Endothelial cell of umbilical vein (primary cell): ENCODE measurements around the gene KCNA5. TPM values are rescaled to one million over a fixed set of nuclear protein-coding genes. Genes with fewer than 3 reads are reported as not detected.

Experiments
- BruUV-seq: library from RNA; stranded (reverse); fragments of 400-500 nt; replicated peaks from 2 replicates; lab custom pipeline; 2021; lab: Mats Ljungman, UMichigan
- CTCF ChIA-PET: fragments of 300-600, 350-600 bp; sonication (Branson Sonifier 250); formaldehyde crosslinking; loops from one replicate; lab custom pipeline; 2021; ENCODE audit warnings: antibody characterized with exemption, inconsistent platforms; lab: Charles Lee
- POLR2A ChIA-PET: fragments of 300-600, 350-600 bp; sonication (Branson Sonifier 250); formaldehyde crosslinking; loops from one replicate; lab custom pipeline; 2021; ENCODE audit warnings: antibody characterized with exemption, inconsistent platforms; lab: Charles Lee
- DNase-seq: peaks from one replicate; pipeline ENCODE4 v3.0.0-alpha.2; 2011; ENCODE audit warnings: low read depth, low spot score
- FAIRE-seq: peaks from 2 replicates; lab custom pipeline; 2011; peaks lifted over from hg19 to GRCh38; lab: Jason Lieb, UNC
- H2AFZ ChIP-seq: 2 replicates; pipeline ENCODE4 v1.6.0; 2012; ENCODE audit warnings: low read depth, low read length, control low read depth, inconsistent platforms
- H3K27ac ChIP-seq: 2 replicates; pipeline ENCODE4 v1.5.1; 2011; ENCODE audit warnings: low read depth, mild to moderate bottlenecking, control low read depth, low read length, moderate library complexity; ENCODE audit not compliant: insufficient read depth
- H3K27me3 ChIP-seq, 2 experiments: 2 replicates each; pipeline versions ENCODE4 v1.6.0 to v1.6.1; 2011; ENCODE audit warnings: low read length in 2 of 2, mixed read lengths in 1 of 2; ENCODE audit not compliant: control insufficient read depth in 2 of 2, insufficient read depth in 2 of 2
- H3K36me3 ChIP-seq, 2 experiments: 2 replicates in 1 of 2; 3 replicates in 1 of 2; pipeline ENCODE4 v1.5.1; 2011; ENCODE audit warnings: low read length in 2 of 2, mild to moderate bottlenecking in 1 of 2, moderate library complexity in 1 of 2; ENCODE audit not compliant: control insufficient read depth in 2 of 2, insufficient read depth in 2 of 2; ENCODE audit errors: extremely low read depth in 1 of 2
- H3K4me1 ChIP-seq: 3 replicates; pipeline ENCODE4 v1.5.1; 2011; ENCODE audit warnings: mild to moderate bottlenecking, low read length; ENCODE audit not compliant: control insufficient read depth, insufficient read depth; ENCODE audit errors: extremely low read depth
- H3K4me2 ChIP-seq: 2 replicates; pipeline ENCODE4 v1.6.1; 2011; ENCODE audit warnings: low read length, control low read depth, mixed read lengths; ENCODE audit not compliant: insufficient read depth
- H3K4me3 ChIP-seq, 3 experiments: fragments of 200-600 bp in 1 of 3; sonication (generic), shearing (Covaris generic) in 1 of 3; replicated peaks in 1 of 3; 2 replicates each; pipeline ENCODE4 v1.5.1; 2011 to 2016; ENCODE audit warnings: control low read depth in 3 of 3, low read length in 3 of 3, mild to moderate bottlenecking in 2 of 3, inconsistent platforms in 1 of 3, low read depth in 1 of 3, moderate library complexity in 1 of 3; ENCODE audit not compliant: insufficient read depth in 1 of 3
- H3K79me2 ChIP-seq: 2 replicates; pipeline ENCODE4 v1.6.0; 2012; ENCODE audit warnings: low read length, inconsistent platforms; ENCODE audit not compliant: control insufficient read depth, insufficient read depth
- H3K9ac ChIP-seq: replicated peaks from 2 replicates; pipeline ENCODE3; 2011; ENCODE audit warnings: low read length, control low read depth; ENCODE audit not compliant: insufficient read depth; ENCODE audit errors: extremely low read depth
- H3K9me1 ChIP-seq: replicated peaks from 3 replicates; pipeline ENCODE4 v1.6.0; 2011; ENCODE audit warnings: mild to moderate bottlenecking, low read length; ENCODE audit not compliant: control insufficient read depth, insufficient read depth; ENCODE audit errors: extremely low read depth
- H3K9me3 ChIP-seq: replicated peaks from 2 replicates; pipeline ENCODE4 v1.5.1; 2012; ENCODE audit warnings: low read length, inconsistent platforms; ENCODE audit not compliant: control insufficient read depth, insufficient read depth
- H4K20me1 ChIP-seq: replicated peaks from 2 replicates; pipeline ENCODE3; 2011; ENCODE audit warnings: mild to moderate bottlenecking, low read length; ENCODE audit not compliant: control insufficient read depth, insufficient read depth; ENCODE audit errors: extremely low read depth
- CTCF ChIP-seq, 2 donors: IDR thresholded peaks; 1 replicate in 1 of 2; 2 replicates in 1 of 2; pipeline ENCODE4 v1.5.1; 2011; ENCODE audit warnings: low read length in 2 of 2, mild to moderate bottlenecking in 2 of 2, moderate library complexity in 2 of 2, control low read depth in 1 of 2, inconsistent platforms in 1 of 2, low read depth in 1 of 2; ENCODE audit not compliant: insufficient read depth in 1 of 2; ENCODE audit errors: extremely low read depth in 1 of 2
- EZH2 ChIP-seq: IDR thresholded peaks from 2 replicates; pipeline ENCODE4 v1.6.1; 2012; ENCODE audit warnings: borderline replicate concordance, low read depth, mild to moderate bottlenecking, moderate library complexity, low read length, inconsistent platforms; ENCODE audit not compliant: severe bottlenecking
- FOS ChIP-seq: IDR thresholded peaks from 2 replicates; pipeline ENCODE4 v1.6.1; 2011; ENCODE audit warnings: mild to moderate bottlenecking, low read length, moderate library complexity, borderline replicate concordance; ENCODE audit not compliant: insufficient read depth
- GATA2 ChIP-seq: IDR thresholded peaks from 2 replicates; pipeline ENCODE4 v1.7.0; 2011; ENCODE audit warnings: low read depth, mild to moderate bottlenecking, moderate library complexity, mixed read lengths, low read length; ENCODE audit not compliant: insufficient read length, insufficient read depth
- JUN ChIP-seq: IDR thresholded peaks from 2 replicates; pipeline ENCODE4 v1.6.1; 2011; ENCODE audit warnings: borderline replicate concordance, low read depth; ENCODE audit not compliant: insufficient read length, insufficient read depth
- MYC ChIP-seq: IDR thresholded peaks from one replicate; pipeline ENCODE4 v1.6.1; 2011; ENCODE audit warnings: mild to moderate bottlenecking, low read depth, low read length
- POLR2A ChIP-seq: IDR thresholded peaks from 2 replicates; pipeline ENCODE4 v1.6.1; 2012; ENCODE audit warnings: low read depth, mild to moderate bottlenecking, control low read depth, low read length
- POLR2AphosphoS5 ChIP-seq: IDR thresholded peaks from 2 replicates; pipeline ENCODE4 v1.6.1; 2012; ENCODE audit warnings: low read depth, mild to moderate bottlenecking, control low read depth, low read length, moderate library complexity; ENCODE audit not compliant: insufficient read depth
- dilution Hi-C: fragments of 300-500 bp; cut with MboI; formaldehyde crosslinking; loops from one replicate; pipeline ENCODE4 v1.15.0; 2019; ENCODE audit warnings: low sequenced_read_pairs; ENCODE audit not compliant: extremely low pct_ligation_motif_present
- intact Hi-C: fragments of 100-400 bp; cut with micrococcal nuclease; formaldehyde crosslinking; loops from one replicate; pipeline ENCODE4 v1.10.0; 2022
- polyA plus RNA-seq, 4 experiments: library from polyadenylated mRNA; depleted of rRNA in 3 of 4; stranded (reverse) in 3 of 4; unstranded in 1 of 4; fragments of >200 nt; gene quantifications; 2 replicates each; pipeline versions ENCODE4 v1.2.1 to v1.2.3, GENCODE V29; 2011 to 2012; ENCODE audit warnings: missing spikeins in 1 of 4
- total RNA-seq: library from RNA; stranded (reverse); gene quantifications from 2 replicates; pipeline ENCODE4 v1.2.3, GENCODE V29; 2021
- TF ChIP-seq, protein P1 (sequence below): IDR thresholded peaks from 2 replicates; pipeline ENCODE4 v1.6.1; 2011; ENCODE audit not compliant: insufficient read depth, insufficient read length

Gene KCNA5
- total and polyA plus RNA-seq, 2 donors (not counting 3 experiments of a cell fraction or from before 2014, with no cell fraction given) = not detected

- no peak overlapping the region for H3K27ac ChIP-seq
- intact Hi-C loops (no loop called here), dilution Hi-C loops (no loop called here)
- no peak overlapping the region for H3K4me3 ChIP-seq
- no peaks in the 10 kb centered on the region for H3K9me1 ChIP-seq
- H3K36me3 ChIP-seq = no peaks in the 10 kb centered on the region
- TF ChIP-seq, protein P1, sequence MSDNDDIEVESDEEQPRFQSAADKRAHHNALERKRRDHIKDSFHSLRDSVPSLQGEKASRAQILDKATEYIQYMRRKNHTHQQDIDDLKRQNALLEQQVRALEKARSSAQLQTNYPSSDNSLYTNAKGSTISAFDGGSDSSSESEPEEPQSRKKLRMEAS = no peak
- peak in 1 of 2 donors; percentile 7 for TF ChIP-seq CTCF (IDR thresholded peaks at IDR 0.05; ENCODE audit: extremely low read depth in 1 of 2, insufficient read depth in 1 of 2, low read depth in 1 of 2, low read length in 2 of 2)
- CTCF ChIA-PET = interaction anchor here (1.0 to 4.6 kb wide), 2 partner anchors 12 to 217 kb away, joined by 3 to 22 read pairs; no protein-coding TSS in a partner anchor
- no peaks in the 10 kb centered on the region for H3K27me3 ChIP-seq
- no peaks in the 10 kb centered on the region for H4K20me1 ChIP-seq
- no peak overlapping the region for H2AFZ ChIP-seq
- POLR2A ChIA-PET = no interaction called here
- DNase-seq = no peak
- H3K4me1 ChIP-seq = no peaks in the 10 kb centered on the region
- H3K79me2 ChIP-seq = no peaks in the 10 kb centered on the region
- no peak for FAIRE-seq
- no TSS peak for BruUV-seq
- H3K9me3 ChIP-seq = no peaks in the 10 kb centered on the region
- no peak overlapping the region for H3K4me2 ChIP-seq
- no peak overlapping the region for H3K9ac ChIP-seq
These were observed 29.4 kb downstream of the KCNA5 start for GRCh38 chr12:5073054-5073453.

DNA sequence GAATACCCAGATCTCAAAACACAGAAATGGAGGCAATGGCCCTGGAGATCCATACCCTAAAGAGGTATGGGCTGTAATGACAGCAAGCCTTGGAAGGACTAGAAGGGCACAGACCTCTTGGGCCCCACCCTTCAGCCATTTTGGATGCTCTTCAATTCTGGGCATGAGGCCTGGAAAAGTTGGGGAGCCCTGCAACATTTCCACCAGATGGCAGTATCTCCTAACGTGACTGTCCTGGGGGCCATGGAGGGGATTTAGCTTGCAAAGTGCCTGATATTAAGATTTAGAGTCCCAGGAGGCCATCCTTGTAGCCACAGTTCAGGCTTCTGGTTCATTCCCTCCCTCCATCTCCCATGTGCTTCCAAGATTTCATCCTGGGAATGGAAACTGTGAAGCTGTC is 30.2 kb downstream of the KCNA5 start:
- no TSS peak for BruUV-seq
- Histone ChIP-seq H3K79me2 (no peaks in the 10 kb centered on the region), H3K9me3 (no peaks in the 10 kb centered on the region), H2AFZ (no peak overlapping the region), H3K9ac (no peak overlapping the region), H3K9me1 (no peaks in the 10 kb centered on the region), H3K4me1 (no peaks in the 10 kb centered on the region), H3K36me3 (no peaks in the 10 kb centered on the region), H4K20me1 (no peaks in the 10 kb centered on the region), H3K27me3 (no peaks in the 10 kb centered on the region), H3K4me2 (no peak overlapping the region), H3K4me3 (no peak overlapping the region), H3K27ac (no peak overlapping the region)
- TF ChIP-seq MYC = no peak
- no peak for TF ChIP-seq JUN
- no peak for TF ChIP-seq POLR2A
- TF ChIP-seq, protein P1 = no peak
- TF ChIP-seq FOS = no peak
- no peak for TF ChIP-seq CTCF (IDR thresholded peaks at IDR 0.05; ENCODE audit: extremely low read depth in 1 of 2, insufficient read depth in 1 of 2, low read depth in 1 of 2, low read length in 2 of 2)
- no peak for TF ChIP-seq GATA2
- TF ChIP-seq POLR2AphosphoS5 = no peak
- TF ChIP-seq EZH2 = no peak
- dilution Hi-C loops = no loop called here
- no peak for FAIRE-seq
- intact Hi-C loops = no loop called here
- ChIA-PET POLR2A (no interaction called here), CTCF (interaction anchor here (4.6 kb wide), 1 partner anchor 12 kb away, joined by 22 read pairs; no protein-coding TSS in a partner anchor)
- no peak for DNase-seq
